Osteoblast (primary cell): ENCODE results near the gene NEK5. TPM values are rescaled to one million over a fixed set of nuclear protein-coding genes. Genes with fewer than 3 reads are reported as not detected.
"Not testable (repeated sequence)": the region's sequence is repeated elsewhere in the genome, so short reads cannot be mapped to it uniquely, and the experiment has no call there.

Experiments used
- DNase-seq: peaks from one replicate; pipeline ENCODE4 v3.0.0; 2011; ENCODE audit warnings: low spot score, mixed read lengths; ENCODE audit not compliant: insufficient read length; ENCODE audit errors: missing footprints
- H2AFZ ChIP-seq: 2 replicates; pipeline ENCODE4 v1.6.0; 2011; ENCODE audit warnings: mild to moderate bottlenecking, low read length
- H3K27ac ChIP-seq: 2 replicates; pipeline ENCODE4 v1.5.1; 2011; ENCODE audit warnings: mild to moderate bottlenecking, low read depth, low read length, moderate library complexity
- H3K27me3 ChIP-seq: 2 replicates; pipeline ENCODE4 v1.6.0; 2012; ENCODE audit warnings: mild to moderate bottlenecking, control low read depth, inconsistent platforms, low read length, moderate library complexity; ENCODE audit not compliant: insufficient read depth
- H3K36me3 ChIP-seq: 2 replicates; pipeline ENCODE4 v1.5.1; 2011; ENCODE audit warnings: mild to moderate bottlenecking, low read length, control low read depth, moderate library complexity; ENCODE audit not compliant: insufficient read depth
- H3K4me1 ChIP-seq: 2 replicates; pipeline ENCODE4 v1.5.1; 2011; ENCODE audit warnings: mild to moderate bottlenecking, low read length, control low read depth, moderate library complexity; ENCODE audit not compliant: insufficient read depth
- H3K4me2 ChIP-seq: 2 replicates; pipeline ENCODE4 v1.6.0; 2011; ENCODE audit warnings: mild to moderate bottlenecking, low read length; ENCODE audit not compliant: insufficient read depth
- H3K4me3 ChIP-seq: fragments of 200-600 bp; sonication (generic); 3 replicates; pipeline ENCODE4 v1.5.1; 2012; ENCODE audit warnings: mild to moderate bottlenecking, low read length, inconsistent platforms; ENCODE audit not compliant: insufficient read depth
- H3K79me2 ChIP-seq: 2 replicates; pipeline ENCODE4 v1.6.0; 2012; ENCODE audit warnings: mild to moderate bottlenecking, low read length, control low read depth, inconsistent platforms; ENCODE audit not compliant: insufficient read depth
- H3K9me3 ChIP-seq: 2 replicates; pipeline ENCODE4 v1.5.1; 2011; ENCODE audit warnings: low read depth, low read length, control low read depth
- H4K20me1 ChIP-seq: 2 replicates; pipeline ENCODE4 v1.6.0; 2012; ENCODE audit warnings: mild to moderate bottlenecking, low read length, control low read depth; ENCODE audit not compliant: insufficient read depth
- total RNA-seq: library from RNA; depleted of rRNA; stranded (reverse); fragments of >200 nt; gene quantifications from 2 replicates; pipeline ENCODE4 v1.2.3, GENCODE V29; 2012
- TF ChIP-seq, protein P1 (sequence below): IDR thresholded peaks from 2 replicates; pipeline ENCODE4 v1.5.1; 2011; ENCODE audit warnings: mild to moderate bottlenecking, low read depth, low read length, moderate library complexity; ENCODE audit errors: extremely low read depth

The NEK5 gene
- total RNA-seq, 1 donor, result 0.36 TPM

DNA sequence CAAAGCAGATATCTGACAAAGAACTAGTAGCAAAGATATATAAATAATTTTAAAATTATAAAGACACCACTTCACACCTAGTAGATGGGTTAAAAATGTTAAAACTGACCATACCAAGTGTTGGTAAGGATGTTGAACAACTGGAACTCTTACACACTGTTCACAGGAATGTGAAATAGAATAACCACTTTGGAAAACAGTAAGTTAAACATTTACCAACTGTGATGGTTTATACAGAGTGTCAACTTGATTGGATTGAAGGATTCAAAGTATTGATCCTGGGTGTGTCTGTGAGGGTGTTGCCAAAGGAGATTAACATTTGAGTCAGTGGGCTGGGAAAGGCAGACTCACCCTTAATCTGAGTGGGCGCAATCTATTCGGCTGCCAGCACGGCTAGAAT lies 85.2 kb downstream of the NEK5 start:
- no peaks in the 10 kb centered on the region for H3K27me3 ChIP-seq
- DNase-seq, result no peak
- no peaks in the 10 kb centered on the region for H3K36me3 ChIP-seq
- no peak overlapping the region for H3K27ac ChIP-seq
- no peak overlapping the region for H3K4me2 ChIP-seq
- no peak overlapping the region for H3K4me3 ChIP-seq
- no peak overlapping the region for H2AFZ ChIP-seq
- no peaks in the 10 kb centered on the region for H3K4me1 ChIP-seq
- H3K9me3 ChIP-seq, result no peaks in the 10 kb centered on the region
- TF ChIP-seq, protein P1, sequence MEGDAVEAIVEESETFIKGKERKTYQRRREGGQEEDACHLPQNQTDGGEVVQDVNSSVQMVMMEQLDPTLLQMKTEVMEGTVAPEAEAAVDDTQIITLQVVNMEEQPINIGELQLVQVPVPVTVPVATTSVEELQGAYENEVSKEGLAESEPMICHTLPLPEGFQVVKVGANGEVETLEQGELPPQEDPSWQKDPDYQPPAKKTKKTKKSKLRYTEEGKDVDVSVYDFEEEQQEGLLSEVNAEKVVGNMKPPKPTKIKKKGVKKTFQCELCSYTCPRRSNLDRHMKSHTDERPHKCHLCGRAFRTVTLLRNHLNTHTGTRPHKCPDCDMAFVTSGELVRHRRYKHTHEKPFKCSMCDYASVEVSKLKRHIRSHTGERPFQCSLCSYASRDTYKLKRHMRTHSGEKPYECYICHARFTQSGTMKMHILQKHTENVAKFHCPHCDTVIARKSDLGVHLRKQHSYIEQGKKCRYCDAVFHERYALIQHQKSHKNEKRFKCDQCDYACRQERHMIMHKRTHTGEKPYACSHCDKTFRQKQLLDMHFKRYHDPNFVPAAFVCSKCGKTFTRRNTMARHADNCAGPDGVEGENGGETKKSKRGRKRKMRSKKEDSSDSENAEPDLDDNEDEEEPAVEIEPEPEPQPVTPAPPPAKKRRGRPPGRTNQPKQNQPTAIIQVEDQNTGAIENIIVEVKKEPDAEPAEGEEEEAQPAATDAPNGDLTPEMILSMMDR, result no peak
- no peaks in the 10 kb centered on the region for H4K20me1 ChIP-seq
- H3K79me2 ChIP-seq, result no peaks in the 10 kb centered on the region

DNA sequence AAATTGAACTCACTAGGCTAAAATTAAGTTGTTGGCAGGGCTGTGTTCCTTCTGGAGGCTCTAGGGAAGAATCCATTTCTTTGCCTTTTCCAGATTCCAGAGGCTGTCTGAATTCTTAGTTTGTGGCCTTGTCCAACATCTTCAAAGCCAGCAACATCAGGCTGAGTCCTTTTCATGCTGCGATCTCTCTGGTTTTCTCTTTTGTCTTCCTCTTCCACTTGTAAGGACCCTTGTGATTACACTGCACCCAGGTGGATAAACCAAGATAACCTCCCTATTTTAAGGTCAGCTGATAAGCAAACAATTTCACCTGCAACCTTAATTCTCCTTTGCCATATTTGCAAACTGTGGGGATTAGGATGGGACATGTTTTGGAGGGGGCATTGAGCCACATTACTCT lies 92.8 kb downstream of the NEK5 start:
- Histone ChIP-seq H3K4me1 (no peaks in the 10 kb centered on the region), H3K79me2 (no peaks in the 10 kb centered on the region), H3K36me3 (no peaks in the 10 kb centered on the region), H3K4me3 (no peak overlapping the region), H4K20me1 (no peaks in the 10 kb centered on the region), H2AFZ (no peak overlapping the region), H3K27ac (no peak overlapping the region), H3K4me2 (no peak overlapping the region), H3K27me3 (no peaks in the 10 kb centered on the region), H3K9me3 (no peaks in the 10 kb centered on the region)
- TF ChIP-seq, protein P1, result no peak
- no peak for DNase-seq

DNA sequence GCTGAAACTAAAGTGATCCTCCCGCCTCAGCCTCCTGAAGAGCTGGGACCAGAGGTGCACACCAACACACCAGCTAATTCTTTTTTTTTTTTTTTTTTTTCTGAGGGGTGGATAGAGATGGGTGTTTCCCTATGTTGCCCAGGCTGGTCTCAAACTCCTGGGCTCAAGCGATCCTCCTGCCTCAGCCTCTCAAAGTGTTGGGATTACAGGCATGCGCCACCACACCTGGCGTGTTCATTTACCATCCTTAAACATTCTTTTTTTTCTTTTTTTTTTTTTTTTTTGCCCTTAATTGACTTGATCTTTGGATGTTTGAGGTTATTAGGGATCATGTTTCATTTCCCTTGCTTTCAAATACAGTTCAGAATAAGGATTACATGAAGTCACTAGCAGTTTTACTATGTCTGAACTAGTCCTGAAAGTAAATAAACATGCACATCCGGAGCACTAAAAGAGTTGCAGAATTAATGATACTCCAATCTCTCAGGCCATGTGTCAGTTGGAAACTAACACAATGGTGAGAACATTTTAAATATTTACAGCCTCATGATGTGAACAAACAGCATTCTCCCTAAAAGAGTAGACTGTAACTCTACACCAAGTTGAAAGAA lies 94.2 kb downstream of the NEK5 start:
- no peaks in the 10 kb centered on the region for H3K36me3 ChIP-seq
- H3K4me2 ChIP-seq, result no peak overlapping the region
- no peaks in the 10 kb centered on the region for H3K79me2 ChIP-seq
- no peaks in the 10 kb centered on the region for H3K9me3 ChIP-seq
- no peaks in the 10 kb centered on the region for H4K20me1 ChIP-seq
- TF ChIP-seq, protein P1, result no peak
- no peaks in the 10 kb centered on the region for H3K4me1 ChIP-seq
- H2AFZ ChIP-seq, result no peak overlapping the region
- H3K27me3 ChIP-seq, result no peaks in the 10 kb centered on the region
- no peak overlapping the region for H3K4me3 ChIP-seq
- DNase-seq, result no peak
- H3K27ac ChIP-seq, result no peak overlapping the region

DNA sequence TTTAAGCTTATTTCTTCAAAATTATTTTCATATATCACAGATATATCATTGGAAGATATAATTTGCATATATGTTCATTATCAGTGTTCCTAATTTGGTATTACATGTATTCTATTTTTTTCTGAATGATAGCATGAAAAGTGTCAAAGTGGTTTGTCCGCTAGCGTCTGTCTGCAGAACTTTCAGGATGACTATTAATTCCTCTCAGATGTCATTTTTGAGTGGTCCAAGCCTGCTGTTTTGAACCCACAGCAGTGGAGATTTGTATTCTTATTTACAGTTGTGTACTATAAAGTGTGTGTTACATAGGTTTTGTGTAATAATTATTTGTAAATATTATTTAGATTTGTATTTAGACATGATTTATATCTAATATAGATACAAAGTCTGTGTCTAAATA lies 95.8 kb downstream of the NEK5 start:
- no peak for DNase-seq
- H4K20me1 ChIP-seq, result no peaks in the 10 kb centered on the region
- H3K79me2 ChIP-seq, result no peaks in the 10 kb centered on the region
- no peaks in the 10 kb centered on the region for H3K27me3 ChIP-seq
- TF ChIP-seq, protein P1, result no peak
- H2AFZ ChIP-seq, result no peak overlapping the region
- H3K4me1 ChIP-seq, result no peaks in the 10 kb centered on the region
- no peak overlapping the region for H3K27ac ChIP-seq
- H3K9me3 ChIP-seq, result no peaks in the 10 kb centered on the region
- H3K4me2 ChIP-seq, result no peak overlapping the region
- H3K4me3 ChIP-seq, result no peak overlapping the region
- H3K36me3 ChIP-seq, result peaks cover 9% of the 10 kb centered on the region

DNA sequence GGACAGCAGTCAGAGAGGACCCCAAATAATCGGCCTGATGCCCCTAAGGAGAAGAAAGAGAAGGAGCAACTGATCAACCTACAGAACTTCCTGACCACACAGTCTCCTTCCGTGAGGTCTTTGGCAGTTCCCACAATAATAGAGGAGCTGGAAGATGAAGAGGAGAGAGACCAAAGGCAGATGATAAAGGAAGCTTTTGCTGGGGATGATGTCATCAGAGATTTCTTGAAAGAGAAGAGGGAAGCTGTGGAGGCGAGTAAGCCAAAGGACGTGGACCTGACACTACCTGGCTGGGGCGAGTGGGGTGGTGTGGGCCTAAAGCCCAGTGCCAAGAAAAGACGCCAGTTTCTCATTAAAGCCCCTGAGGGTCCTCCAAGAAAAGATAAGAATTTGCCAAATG lies 98.5 kb downstream of the NEK5 start:
- H3K27me3 ChIP-seq, H3K27ac ChIP-seq, H3K79me2 ChIP-seq, H3K36me3 ChIP-seq, DNase-seq, H3K9me3 ChIP-seq, H4K20me1 ChIP-seq, H2AFZ ChIP-seq, H3K4me1 ChIP-seq, H3K4me3 ChIP-seq, H3K4me2 ChIP-seq: not testable (repeated sequence)
